GM18505 (cell line): ENCODE measurements around the gene LAYN.

Experiments used
- ATAC-seq: cut with Tn5 transposase; IDR thresholded peaks from one replicate; pipeline ENCODE4 v1.9.1; 2021; ENCODE audit not compliant: unreplicated experiment
- POLR2A ChIP-seq: IDR thresholded peaks from 4 replicates; pipeline ENCODE4 v1.6.1; 2011; ENCODE audit warnings: borderline replicate concordance; ENCODE audit not compliant: insufficient read depth, insufficient read length; ENCODE audit errors: extremely low read depth

Gene LAYN

GRCh38 chr11:111540937-111541253 is 375 bp downstream of the LAYN start:
- ATAC-seq = no peak

GRCh38 chr11:111541254-111542061 is 938 bp downstream of the LAYN start:
- ATAC-seq = no peak

More at GRCh38 chr11:111540937-111541253, 375 bp downstream of the LAYN start:
- no peak for TF ChIP-seq POLR2A

DNA sequence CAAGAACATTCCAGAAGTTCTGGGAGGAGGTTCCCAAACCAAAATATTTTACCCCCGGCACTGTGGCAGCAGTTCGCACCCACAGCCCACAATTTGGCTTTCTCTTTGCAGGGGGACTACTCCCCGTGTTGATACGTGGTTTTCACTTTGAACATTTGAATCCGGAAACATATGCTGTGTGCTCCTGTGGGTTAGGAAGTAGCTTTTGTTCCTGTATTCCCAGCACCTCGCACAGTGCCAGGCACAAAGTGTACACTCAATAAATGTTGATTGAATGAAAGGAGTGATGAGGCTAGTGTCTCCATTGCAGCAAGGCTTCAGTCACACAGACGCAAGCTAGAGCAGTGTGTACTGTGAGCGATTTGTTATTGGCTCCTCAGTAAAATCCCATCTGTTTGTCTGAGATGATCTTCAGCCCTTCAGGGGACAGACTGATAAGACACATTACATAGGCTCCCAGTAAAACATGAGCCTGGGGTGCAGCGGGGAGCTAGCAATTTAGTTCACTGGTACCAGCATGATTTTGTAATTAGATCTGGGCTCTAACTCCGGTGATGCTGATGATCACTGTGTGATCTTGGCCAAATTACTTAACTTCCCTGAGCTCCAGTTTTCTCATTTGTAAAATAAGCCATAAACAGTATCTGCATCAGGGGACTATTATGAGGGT is 2.2 kb downstream of the LAYN start:
- no peak for TF ChIP-seq POLR2A
- no peak for ATAC-seq

More at GRCh38 chr11:111541254-111542061, 938 bp downstream of the LAYN start:
- TF ChIP-seq POLR2A = no peak

DNA sequence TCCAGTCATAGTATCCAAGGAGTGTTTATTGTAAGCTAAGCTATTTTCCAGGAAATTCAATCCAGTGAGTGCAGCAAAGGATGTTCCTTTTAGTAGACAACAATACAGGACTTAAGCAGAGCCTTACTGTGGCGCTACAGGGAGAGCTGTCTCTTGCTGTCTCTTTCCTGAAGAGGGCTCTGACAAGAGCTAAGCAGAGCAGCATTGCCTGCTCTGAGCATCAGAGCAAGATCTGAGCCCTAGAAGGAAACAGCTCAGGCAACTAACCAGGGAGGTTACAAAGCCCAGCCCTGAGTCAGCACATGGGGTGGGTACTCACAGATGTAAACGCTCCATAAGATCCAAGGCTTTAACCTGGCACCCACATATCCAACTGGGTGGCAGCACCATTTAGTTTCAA is 8.0 kb downstream of the LAYN start:
- no peak for TF ChIP-seq POLR2A
- ATAC-seq = no peak

DNA sequence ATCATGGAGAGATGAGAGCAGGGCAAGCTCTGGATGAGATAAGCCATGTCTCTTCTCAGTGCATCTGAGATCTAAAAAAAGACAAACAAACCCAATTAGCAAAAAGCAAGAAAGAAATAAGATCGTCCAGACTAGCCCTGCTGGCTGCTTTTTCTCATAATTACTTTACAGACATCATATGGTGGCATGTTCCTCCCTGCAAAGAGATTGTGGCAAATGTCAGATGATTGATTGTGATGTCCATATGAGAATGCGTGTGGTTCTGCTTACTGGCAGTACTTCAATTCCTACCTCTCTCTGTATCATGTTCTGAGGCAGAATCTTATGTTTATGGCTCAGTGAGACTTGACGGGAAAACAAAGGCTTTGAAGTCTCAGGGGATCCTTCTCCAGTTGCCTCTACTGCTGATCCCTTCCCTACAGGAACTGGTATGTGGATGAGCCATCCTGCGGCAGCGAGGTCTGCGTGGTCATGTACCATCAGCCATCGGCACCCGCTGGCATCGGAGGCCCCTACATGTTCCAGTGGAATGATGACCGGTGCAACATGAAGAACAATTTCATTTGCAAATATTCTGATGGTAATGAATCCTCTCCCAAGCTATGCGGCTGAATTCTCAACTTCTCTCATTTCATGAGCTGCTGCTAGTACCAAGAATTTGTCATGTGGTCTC is 8.8 kb downstream of the LAYN start:
- TF ChIP-seq POLR2A = no peak
- ATAC-seq = no peak

DNA sequence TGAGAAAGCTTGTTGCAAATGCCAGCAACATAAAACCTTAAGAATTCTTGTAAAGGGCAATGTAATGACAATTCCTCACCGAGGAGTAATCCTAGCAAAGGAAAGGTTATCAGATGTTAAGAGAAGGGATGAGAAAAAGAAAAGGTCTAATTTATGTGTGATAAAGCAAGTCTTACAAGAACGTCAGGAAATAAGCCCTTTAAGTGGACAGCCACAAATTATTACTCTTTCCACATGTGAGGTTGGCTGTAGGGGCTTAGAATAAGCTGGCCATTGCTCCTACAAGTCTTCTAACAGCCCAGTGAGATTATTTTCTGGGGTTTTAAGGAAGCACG is 9.3 kb downstream of the LAYN start:
- ATAC-seq = no peak
- no peak for TF ChIP-seq POLR2A

DNA sequence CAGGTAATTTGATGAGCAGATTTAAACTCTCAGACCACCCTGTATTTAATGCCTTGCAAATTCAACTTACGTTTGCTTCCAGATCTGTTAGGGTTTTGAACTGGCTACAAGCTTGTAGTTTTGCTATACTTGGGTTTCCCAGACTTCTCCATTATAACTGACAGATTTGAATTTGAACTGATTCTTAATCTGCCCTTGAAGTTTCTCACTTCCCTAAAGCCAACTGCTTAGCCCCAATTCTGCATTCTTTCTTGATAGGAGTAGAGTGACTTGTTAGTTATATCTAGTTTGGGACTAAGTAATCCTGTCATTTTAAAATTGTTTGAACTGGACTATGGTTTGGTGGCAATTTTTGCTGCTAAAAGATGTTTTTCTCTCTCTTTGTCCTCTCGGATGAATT is 9.7 kb downstream of the LAYN start:
- ATAC-seq = no peak
- TF ChIP-seq POLR2A = no peak

DNA sequence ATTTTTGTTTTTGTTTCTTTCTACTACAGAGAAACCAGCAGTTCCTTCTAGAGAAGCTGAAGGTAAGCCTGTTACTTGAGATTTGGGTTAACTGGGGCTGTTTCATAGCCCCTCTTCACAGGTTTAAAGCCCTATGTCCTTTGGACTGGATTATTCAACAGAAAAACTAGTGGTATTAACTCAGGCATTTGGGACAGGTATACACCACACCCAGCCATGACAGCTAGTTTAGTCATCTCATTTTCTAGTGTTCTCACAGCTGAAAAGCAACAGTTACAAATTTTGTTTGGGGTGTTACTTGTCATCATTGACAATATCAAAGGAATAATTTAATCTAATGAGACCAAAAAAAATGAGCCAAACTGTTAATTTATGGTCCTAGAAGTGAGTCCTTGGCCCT is 14.0 kb downstream of the LAYN start:
- no peak for TF ChIP-seq POLR2A
- ATAC-seq = no peak

GRCh38 chr11:111555255-111555654 is 14.7 kb downstream of the LAYN start:
- no peak for TF ChIP-seq POLR2A
- no peak for ATAC-seq

DNA sequence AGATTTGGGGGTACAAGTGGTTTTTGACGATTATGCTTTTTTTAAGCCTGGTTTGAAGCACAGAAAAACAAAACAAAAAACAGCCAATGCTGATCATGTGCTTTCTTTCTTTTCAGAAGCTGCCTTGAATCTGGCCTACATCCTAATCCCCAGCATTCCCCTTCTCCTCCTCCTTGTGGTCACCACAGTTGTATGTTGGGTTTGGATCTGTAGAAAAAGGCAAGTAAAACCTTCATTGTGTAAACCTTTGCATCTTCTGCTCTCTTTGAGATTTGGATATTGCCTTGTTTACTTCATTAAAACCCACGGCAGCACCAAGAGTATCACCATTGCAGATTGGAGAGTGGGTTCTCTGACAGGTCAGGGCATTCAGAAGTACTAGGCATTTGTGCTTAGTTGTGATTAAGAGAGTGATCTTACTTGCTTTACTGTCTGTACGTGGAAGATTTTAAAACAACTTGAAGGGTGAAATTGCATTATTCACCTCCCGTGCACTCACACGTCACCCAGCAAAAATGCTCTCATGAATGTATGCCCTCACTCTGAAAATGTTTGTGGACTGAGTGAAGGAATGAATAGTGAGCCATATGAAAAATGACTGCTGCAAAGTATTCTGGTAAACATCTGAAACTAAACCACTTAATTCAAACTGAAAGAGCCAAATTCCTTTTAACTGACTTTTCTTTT is 17.0 kb downstream of the LAYN start:
- no peak for TF ChIP-seq POLR2A
- ATAC-seq = no peak

DNA sequence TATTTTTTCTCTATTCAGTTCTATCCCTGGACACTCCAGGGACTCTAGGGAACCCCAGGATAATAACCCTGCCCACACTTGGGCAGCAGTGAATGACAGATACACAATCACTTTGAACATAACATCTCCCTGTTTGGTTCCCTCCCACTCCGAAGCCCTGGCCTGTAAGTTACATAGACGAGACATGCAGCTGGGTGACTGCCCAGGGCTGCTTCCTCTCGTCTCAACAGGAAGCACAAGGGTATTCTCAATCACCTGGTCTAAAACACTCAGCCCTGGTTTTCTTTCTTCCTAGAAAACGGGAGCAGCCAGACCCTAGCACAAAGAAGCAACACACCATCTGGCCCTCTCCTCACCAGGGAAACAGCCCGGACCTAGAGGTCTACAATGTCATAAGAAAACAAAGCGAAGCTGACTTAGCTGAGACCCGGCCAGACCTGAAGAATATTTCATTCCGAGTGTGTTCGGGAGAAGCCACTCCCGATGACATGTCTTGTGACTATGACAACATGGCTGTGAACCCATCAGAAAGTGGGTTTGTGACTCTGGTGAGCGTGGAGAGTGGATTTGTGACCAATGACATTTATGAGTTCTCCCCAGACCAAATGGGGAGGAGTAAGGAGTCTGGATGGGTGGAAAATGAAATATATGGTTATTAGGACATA is 19.4 kb downstream of the LAYN start:
- TF ChIP-seq POLR2A = no peak
- no peak for ATAC-seq

- ATAC-seq = no peak
- TF ChIP-seq POLR2A = no peak
Measured at GRCh38 chr11:111560800-111561199, 20.3 kb downstream of the LAYN start.

- TF ChIP-seq POLR2A = no peak
- no peak for ATAC-seq
Measured at GRCh38 chr11:111561306-111561705, 20.8 kb downstream of the LAYN start.
